Tibial artery (tissue), 4 donors: Measurements from ENCODE around the gene KCTD19.

ENCODE experiments used
- DNase-seq, 2 donors: peaks; one replicate each; pipeline ENCODE4 v3.0.0-alpha.2; 2019
- H3K27ac ChIP-seq, 2 donors: fragments of 200-600 bp; sonication (generic) in 1 of 2; 1 replicate in 1 of 2; 2 replicates in 1 of 2; pipeline ENCODE4 v1.5.1; 2018 to 2019; ENCODE audit warnings: mild to moderate bottlenecking in 1 of 2
- H3K27me3 ChIP-seq, 2 donors: fragments of 200-600 bp; sonication (generic) in 1 of 2; one replicate each; pipeline versions ENCODE4 v1.5.1 to v1.6.0; 2016 to 2019
- H3K36me3 ChIP-seq, 3 donors: fragments of 200-600 bp; sonication (generic) in 2 of 3; one replicate each; pipeline ENCODE4 v1.5.1; 2016 to 2019; ENCODE audit warnings: mild to moderate bottlenecking in 2 of 3
- H3K4me1 ChIP-seq, 4 donors: fragments of 200-600 bp; sonication (generic) in 2 of 4; 1 replicate in 3 of 4; 2 replicates in 1 of 4; pipeline ENCODE4 v1.5.1; 2016 to 2019
- H3K4me3 ChIP-seq, 2 donors: fragments of 200-600 bp; sonication (generic) in 1 of 2; 1 replicate in 1 of 2; 2 replicates in 1 of 2; pipeline ENCODE4 v1.5.1; 2018 to 2019; ENCODE audit warnings: mild to moderate bottlenecking in 2 of 2
- H3K9me3 ChIP-seq, 3 donors: fragments of 200-600 bp; sonication (generic) in 1 of 3; one replicate each; pipeline ENCODE4 v1.5.1; 2016 to 2019
- intact Hi-C: fragments of 100-400 bp; cut with DNase I; formaldehyde crosslinking; loops from one replicate; pipeline ENCODE4 v1.15.0; 2023; ENCODE audit warnings: low total_unique reads
- TF ChIP-seq, protein P1 (sequence below), 2 experiments: fragments of 200-600 bp in 1 of 2; fragments of 450-650 bp in 1 of 2; IDR thresholded peaks; one replicate each; pipeline ENCODE4 v1.5.1; 2017 to 2019; ENCODE audit warnings: antibody characterized with exemption in 2 of 2, mild to moderate bottlenecking in 1 of 2, moderate library complexity in 1 of 2

KCTD19 gene

DNA sequence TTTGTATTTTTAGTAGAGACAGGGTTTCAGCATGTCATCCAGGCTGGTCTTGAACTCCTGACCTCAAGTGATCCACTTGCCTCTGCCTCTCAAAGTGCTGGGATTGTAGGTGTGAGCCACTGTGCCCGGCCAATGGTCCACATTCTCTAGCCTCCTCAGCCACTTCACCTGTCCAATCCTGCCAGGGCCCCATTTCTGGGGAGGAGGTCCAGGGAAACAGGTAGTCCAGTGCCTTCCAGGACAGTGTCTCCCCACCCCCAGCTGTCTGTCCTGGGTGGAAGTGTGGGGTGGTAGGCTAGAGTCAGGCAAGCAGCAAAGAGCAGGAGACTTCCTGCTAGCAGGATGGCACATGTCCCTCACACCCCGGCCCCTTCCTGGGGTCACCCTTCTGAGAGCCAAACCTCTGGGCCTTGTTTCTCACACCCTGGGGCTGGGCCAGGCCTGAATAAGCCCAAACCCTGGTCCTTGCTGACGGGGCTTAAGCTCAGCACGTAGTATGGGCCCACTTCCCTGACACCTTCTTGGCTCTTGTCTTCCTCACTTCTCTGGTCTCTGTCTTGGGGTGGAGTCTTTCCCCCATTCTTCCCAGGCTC lies 84.3 kb downstream of the KCTD19 start:
- no peaks in the 10 kb centered on the region for H3K9me3 ChIP-seq
- H3K36me3 ChIP-seq = peaks cover 5 to 24% (median 23%) of the 10 kb centered on the region in 3 donors
- H3K27me3 ChIP-seq = no peaks in the 10 kb centered on the region
- intact Hi-C loops = no loop called here
- peak overlapping the region; percentile 65 to 81 for H3K27ac ChIP-seq
- no peak overlapping the region for H3K4me3 ChIP-seq
- TF ChIP-seq, protein P1, sequence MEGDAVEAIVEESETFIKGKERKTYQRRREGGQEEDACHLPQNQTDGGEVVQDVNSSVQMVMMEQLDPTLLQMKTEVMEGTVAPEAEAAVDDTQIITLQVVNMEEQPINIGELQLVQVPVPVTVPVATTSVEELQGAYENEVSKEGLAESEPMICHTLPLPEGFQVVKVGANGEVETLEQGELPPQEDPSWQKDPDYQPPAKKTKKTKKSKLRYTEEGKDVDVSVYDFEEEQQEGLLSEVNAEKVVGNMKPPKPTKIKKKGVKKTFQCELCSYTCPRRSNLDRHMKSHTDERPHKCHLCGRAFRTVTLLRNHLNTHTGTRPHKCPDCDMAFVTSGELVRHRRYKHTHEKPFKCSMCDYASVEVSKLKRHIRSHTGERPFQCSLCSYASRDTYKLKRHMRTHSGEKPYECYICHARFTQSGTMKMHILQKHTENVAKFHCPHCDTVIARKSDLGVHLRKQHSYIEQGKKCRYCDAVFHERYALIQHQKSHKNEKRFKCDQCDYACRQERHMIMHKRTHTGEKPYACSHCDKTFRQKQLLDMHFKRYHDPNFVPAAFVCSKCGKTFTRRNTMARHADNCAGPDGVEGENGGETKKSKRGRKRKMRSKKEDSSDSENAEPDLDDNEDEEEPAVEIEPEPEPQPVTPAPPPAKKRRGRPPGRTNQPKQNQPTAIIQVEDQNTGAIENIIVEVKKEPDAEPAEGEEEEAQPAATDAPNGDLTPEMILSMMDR (IDR thresholded peaks at IDR 0.05) = no peak
- H3K4me1 ChIP-seq = peaks cover 0 to 62% (median 49%) of the 10 kb centered on the region in 4 donors
- DNase-seq = peak in 1 of 2 donors; percentile 20

- Histone ChIP-seq H3K4me3 (no peak overlapping the region), H3K36me3 (peaks cover 9 to 34% (median 32%) of the 10 kb centered on the region in 3 donors), H3K9me3 (no peaks in the 10 kb centered on the region), H3K27ac (peak overlapping the region; percentile 65 to 81), H3K4me1 (peaks cover 0 to 56% (median 45%) of the 10 kb centered on the region in 4 donors), H3K27me3 (no peaks in the 10 kb centered on the region)
- intact Hi-C loops = no loop called here
- DNase-seq = peak; percentile 68 to 87
- TF ChIP-seq, protein P1 (IDR thresholded peaks at IDR 0.05) = no peak
Observed at GRCh38 chr16:67241008-67241900, 85.3 kb downstream of the KCTD19 start.

DNA sequence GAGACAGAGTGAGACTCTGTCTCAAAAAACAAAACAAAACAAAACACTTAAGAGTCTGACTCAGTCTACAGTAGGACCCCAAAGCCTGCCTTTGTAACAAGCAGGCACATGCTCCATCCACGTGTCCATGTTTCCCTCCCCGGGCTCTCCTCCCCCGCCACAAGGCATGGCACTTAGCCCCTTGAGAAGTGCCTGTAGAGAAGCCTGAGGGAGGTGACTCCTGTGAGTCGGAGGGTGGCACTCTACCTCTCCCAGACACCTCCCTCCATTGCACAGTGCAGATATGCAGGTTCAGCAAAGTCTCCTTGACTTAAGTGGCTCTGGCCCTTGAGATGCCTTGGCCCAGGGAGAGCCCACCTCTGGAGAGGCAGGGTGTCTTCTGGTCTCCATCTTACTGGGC lies 86.0 kb downstream of the KCTD19 start:
- peak in 1 of 2 donors; percentile 20 for DNase-seq
- H3K27ac ChIP-seq = peak overlapping the region; percentile 65 to 81
- H3K36me3 ChIP-seq = peaks cover 9 to 41% (median 40%) of the 10 kb centered on the region in 3 donors
- no peaks in the 10 kb centered on the region for H3K27me3 ChIP-seq
- H3K9me3 ChIP-seq = no peaks in the 10 kb centered on the region
- no peak overlapping the region for H3K4me3 ChIP-seq
- intact Hi-C loops = no loop called here
- peaks cover 0 to 49% (median 39%) of the 10 kb centered on the region in 4 donors for H3K4me1 ChIP-seq
- TF ChIP-seq, protein P1 (IDR thresholded peaks at IDR 0.05) = no peak
